NCI-H187 (cell line): Measurements from ENCODE around the gene MYRFL.

Experiments
- DNase-seq, 2 experiments: peaks; one replicate each; lab custom pipeline; 2025; lab: John Stamatoyannopoulos, UW

Gene MYRFL

DNA sequence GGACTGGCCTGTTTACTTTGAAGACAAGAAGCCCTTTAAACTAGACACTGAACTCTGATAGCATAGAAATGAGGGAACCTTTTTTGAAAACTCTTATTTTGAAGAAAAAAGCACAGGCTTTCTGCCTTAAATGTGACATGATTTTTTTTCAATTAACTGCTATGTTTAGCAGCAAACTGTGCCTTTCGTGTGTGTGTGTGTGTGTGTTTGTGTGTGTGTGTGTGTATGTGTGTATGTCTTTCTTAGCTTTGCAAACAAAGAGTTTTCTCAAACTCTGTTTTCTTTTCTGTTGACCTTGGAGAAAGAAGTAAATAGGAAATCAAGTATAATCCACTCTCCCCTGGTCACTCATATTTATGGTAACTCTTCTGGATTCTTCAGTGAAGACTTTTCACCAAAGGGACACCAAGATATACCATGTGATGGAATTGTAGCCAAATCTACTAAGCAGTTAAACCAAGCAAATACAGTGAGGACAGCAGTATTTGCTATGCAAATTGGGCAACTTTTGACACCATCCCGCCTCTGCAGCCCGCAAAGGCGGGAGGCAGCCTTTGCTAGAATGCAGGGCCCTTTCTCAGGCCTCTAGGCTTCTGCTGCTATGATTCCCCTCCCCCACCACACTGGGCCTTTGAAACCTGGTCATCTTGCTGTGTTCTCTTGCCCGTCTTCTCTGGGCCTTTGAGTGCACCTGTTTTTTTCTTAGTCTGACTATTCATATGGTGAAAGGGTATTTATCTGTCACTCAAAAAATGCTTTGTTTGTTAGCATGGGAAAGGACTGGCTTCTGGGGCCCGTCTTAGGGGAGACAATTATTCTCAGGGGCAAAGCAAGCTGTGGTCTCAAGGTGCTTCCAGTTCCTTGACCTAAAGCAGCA, 107.9 kb downstream of the MYRFL start:
- DNase-seq, result no peak

DNA sequence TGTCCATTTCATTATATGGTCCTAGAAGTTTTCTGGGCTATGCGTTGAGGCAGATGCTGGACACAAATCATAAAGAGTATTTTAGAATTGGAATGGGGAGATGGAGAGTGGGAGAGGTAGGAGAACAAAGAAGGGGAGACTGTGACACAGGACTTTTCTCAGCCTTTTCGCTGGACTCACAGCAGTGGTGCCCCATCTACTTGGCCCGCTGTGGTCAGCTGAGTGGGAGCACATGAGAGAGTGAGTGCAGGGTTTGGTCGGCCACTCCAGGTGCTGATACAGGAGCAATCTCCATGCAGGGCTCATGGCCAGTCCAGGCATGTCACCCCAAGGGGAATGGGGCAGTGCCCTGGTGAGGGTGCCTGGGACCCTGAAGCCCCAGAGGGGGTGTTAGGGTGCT, 109.0 kb downstream of the MYRFL start:
- no peak for DNase-seq

DNA sequence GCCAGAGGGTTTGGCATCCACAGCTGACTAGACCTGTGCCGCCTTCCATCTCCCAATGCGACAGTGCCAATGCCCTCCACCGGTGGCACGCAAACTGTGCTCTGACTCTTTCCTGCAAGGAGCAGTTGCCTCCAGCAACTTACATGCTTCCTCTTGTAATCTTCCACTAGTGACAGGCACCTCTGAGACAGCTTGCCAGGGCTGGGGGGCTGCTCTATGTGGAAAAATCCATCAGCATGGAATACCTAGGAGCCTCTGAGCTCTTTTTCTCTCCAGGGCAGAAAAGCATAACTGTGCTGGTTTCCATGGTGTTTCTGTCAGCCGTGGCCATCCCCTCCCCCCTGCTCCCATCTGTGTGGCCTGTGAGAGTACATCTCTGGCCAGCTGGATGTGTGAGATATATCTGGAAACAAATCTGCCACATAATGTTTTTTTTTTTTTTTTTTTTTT, 110.6 kb downstream of the MYRFL start:
- DNase-seq, result no peak

DNA sequence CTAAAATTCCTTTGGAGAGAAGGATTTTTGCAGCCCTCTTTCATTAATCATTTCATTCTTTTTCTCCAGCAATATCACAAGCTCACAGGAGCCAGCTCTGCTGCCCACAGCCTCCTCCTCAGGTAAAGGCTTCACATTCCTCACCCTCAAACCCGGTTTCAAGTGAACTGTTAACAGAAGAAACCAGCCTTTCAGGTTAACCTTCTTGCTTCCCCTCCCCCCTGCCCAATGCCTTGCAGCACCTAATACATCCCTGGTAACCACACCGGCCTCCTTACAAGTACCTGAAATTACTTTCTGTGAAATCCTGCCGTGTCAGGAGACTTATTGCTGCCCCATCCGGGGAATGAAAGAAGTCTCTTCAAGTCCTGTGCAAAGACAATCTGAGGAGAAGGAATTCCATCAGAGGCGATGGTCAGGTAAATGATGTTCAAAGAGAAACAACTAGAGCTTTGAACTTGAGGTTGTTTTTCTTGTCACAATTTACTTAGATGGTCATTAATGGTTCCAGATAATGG, 111.2 kb downstream of the MYRFL start:
- DNase-seq, result no peak

DNA sequence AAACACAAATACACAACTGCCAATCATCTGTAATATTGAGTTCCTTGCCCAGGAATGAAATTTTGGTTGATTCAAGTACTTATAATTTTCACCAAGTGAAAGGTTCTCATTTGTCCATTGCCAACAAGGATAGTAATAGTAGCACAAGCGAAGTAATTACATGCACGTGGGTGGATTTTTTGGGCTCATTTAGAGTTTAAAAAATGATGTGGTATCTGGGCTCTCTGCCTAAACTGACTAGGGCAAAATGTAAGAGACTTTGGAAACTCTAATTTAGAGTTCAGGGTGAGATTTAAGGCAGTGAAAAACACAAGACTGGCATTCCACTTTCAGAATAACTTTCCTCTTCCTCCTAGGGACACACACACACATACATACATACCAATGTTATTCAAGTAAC, 111.7 kb downstream of the MYRFL start:
- no peak for DNase-seq

DNA sequence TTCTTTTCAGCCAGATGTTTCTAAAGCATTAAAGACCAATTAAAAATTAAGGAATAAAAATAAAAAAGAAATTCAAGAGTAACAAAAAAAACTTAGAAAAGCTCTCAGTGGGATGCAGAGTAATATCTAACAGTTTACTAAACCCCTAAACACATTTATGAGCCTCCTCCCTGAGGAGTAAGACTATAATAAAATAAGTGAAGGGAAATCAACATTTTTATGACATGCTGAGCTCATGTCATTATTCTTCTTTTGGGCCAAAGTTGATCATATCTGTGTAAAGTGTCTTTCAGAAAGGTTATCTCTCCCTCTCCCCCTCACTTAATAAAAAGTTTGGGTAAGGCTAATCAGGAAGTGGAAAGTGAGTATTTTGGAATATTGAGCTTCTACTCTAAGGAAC, 122.1 kb downstream of the MYRFL start:
- no peak for DNase-seq

DNA sequence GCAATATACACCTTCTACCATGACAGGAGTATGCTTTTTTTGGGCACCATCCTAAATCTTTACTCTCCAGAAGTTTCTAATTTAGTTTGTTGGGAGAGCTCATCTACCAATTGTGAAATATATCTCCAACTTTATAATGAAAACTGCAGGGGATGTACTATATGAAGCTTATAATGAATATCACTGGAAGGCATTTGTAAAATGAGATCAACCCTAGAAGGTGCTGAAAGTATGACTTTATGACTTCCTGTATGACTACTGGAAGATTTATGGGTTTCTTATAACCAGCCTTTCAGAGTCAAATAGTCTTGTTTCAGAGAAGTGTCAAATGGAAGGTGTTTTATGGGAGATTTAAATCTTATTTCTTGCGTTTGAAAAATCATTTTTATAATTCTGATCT, 122.9 kb downstream of the MYRFL start:
- no peak for DNase-seq

DNA sequence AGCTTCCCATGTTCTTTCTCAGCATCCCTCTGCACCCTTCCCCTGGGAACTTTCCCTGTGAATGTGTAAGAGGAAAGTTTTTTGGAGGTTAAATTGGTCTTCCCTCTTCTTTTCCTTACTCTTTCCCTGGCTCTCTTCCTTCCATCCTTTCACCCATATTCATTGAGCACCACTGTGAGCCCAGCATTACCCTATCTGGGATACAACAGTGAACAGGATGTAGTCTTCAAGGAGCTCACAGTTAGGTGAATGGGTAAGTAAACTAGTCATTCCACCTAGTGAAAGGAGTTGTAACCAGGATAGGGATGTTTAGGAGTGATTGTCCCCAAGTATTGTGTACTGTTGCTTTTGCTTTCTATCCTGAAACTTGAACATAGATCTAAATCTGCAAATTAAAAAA, 123.8 kb downstream of the MYRFL start:
- no peak for DNase-seq

DNA sequence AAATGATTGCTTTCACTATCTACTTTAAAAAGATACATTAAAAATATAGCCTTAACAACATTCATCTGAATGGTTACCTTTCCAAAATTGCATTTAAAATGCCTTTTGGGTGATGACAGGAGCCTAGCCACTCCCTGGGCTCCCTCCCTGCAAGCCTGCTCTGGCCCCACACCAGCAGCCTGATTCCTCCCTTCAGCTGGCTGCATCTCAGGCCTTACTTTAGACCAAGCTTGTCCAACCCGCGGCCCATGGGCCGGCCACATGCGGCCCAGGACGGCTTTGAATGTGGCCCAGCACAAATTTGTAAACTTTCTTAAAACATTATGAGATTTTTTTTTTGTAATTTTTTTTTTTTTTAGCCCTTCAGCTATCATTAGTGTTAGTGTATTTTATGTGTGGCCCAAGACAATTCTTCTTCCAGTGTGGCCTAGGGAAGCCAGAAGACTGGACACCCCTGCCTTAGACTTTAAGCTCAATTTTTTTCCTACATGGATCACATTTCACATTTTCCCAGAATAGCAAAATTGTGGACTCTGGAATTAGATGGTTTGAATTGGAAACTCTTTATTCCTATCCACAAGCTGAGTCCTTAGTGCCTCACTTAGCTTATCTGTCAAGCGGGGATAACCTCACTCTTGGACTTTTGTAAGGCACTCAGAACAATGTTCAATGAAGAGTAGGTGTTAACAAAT, 124.4 kb downstream of the MYRFL start:
- DNase-seq, result no peak

DNA sequence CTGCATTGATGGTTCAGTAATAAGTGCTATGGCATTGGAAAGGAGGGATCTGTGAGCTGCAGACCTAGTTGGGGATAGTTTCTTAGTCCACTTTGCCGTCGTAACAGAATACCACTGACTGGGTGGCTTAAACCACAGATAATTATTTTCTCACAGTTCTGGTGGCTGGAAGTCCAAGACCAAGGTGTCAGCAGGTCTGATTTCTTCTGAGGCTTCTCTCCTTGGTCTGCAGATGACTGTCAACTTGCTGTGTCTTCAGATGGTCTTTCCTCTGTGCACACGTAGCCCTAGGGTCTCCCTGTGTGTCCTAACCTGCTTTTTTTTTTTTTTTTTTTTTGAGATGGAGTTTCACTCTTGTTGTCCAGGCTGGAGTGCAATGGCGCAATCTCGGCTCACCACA, 126.1 kb downstream of the MYRFL start:
- no peak for DNase-seq

DNA sequence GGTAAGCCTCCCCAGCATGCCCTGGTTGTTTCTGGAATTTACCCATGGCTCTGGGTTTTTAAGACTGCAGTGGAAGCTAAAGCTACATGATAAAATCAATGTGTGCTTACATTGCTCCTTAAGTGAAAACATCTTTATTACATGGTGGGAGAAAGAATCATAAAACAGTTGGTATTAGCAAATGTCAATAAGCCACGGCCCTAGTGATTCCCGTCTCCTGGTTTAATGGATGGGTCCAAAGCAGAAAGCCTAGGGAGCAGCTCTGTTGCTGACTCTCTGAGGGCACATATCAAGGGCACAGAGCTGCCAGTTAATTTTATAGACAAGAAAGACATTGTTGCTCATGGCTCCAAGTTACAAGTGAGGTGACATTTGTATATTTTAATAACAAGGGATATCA, 127.9 kb downstream of the MYRFL start:
- DNase-seq, result no peak

DNA sequence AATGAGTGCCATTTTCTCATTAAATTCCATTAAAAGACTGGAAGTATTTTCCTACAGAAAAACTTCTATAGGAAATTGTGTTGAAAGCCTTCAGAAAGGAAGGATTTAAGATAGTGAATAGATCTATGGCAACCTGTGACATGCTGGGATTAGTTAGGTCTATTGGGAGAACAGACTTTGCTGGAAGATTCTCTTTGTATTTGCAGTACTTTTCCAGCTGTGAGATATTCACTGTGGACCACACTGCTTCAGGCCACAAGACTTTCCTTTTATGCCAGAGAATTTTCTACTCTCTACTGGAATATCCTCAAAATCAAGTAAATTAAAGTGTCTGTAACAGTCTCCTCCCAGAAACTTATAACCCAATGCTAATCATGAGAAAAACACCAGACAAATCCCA, 136.2 kb downstream of the MYRFL start:
- DNase-seq, result no peak

DNA sequence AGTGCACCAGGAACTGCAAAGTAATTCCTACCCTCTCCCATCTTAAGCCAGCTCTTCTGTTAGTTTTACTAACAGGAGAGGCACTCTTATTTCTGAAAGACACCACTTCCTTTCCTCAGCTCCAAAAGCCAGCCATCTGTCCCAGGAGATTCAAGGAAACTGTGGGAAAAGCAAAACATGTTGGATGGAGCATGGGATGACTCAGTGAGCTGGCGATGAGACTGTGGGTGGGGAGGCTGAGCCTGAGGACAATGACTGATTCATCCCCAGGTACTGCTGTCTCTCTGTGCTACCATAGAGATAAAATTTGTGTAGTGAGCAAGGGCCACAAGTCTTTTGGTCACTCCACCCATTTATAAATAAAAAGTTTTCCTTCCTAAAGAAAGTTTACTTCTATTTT, 141.4 kb downstream of the MYRFL start:
- no peak for DNase-seq

DNA sequence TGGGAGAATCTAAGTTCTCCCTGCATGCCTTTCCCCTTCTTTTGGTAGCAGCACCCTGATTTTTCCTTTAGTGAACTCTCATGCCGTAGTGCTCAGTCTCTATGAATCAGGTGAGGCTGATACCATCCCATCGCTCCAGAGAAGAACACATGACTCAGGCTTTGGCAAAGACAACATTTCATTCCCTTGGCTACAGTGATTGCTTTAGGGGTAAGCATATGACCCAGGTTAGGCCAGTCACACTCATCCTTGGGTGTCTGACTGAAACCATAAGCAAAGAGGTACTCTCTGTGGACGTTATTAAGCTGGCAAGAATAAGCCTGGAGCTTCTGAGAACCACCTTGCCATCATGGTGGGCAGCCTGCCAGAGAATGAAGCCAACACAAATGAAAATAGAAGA, 141.8 kb downstream of the MYRFL start:
- DNase-seq, result no peak

DNA sequence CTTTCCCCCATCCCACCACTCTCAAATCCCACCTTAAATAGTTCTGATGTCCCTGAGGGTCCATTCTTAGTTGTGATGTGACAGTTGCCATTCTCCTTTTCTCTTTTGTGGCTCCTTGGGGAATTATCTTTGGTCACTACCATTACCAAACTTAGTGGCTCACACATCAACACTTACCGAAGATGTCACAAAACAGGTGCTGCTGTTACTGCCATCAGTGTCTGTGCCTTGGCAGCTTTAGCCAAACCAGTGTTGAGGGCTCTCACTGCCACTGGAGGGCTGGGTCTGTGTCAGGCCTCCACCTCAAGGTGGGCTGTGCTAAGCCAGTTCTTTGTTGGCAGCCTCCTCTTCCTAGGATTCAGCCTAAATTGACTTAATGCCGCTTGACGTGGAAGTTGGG, 144.0 kb downstream of the MYRFL start:
- DNase-seq, result no peak

DNA sequence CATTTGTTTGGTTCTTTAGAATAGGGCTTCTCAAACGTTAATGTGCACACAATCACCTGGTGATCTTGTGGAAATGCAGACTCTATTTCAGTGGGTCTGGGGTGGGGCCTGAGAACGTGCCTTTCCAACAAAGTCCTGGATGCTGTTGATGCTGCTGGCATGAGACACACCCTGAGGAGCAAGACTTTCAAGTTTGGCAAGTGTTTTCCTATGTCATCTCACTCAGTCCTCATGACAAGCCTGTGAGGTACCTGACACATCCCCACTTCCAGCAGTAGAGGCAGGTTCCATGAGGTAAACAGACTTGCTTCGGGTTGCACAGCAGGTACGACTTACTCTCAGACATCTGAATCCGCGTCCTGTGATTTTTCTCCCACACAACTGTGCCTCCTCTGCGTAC, 147.1 kb downstream of the MYRFL start:
- DNase-seq, result no peak

DNA sequence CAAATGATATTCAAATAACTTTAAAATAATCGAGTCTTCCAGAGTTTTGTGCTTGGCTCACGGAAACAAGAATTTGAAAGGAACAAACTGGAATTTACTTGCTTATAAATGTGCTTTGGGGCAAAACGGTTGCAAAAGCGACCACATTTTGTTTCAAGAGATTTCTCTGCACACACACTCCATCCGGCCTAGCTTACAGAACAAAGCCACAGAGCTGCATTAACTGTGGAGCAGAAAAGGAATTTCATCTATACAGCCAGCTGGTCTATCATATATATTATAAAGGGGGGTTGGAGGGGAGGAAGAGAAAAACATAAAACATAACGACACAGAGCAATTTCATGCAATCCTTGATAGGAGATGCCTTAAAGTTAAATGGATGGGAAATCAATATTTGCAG, 153.0 kb downstream of the MYRFL start:
- DNase-seq, result no peak

DNA sequence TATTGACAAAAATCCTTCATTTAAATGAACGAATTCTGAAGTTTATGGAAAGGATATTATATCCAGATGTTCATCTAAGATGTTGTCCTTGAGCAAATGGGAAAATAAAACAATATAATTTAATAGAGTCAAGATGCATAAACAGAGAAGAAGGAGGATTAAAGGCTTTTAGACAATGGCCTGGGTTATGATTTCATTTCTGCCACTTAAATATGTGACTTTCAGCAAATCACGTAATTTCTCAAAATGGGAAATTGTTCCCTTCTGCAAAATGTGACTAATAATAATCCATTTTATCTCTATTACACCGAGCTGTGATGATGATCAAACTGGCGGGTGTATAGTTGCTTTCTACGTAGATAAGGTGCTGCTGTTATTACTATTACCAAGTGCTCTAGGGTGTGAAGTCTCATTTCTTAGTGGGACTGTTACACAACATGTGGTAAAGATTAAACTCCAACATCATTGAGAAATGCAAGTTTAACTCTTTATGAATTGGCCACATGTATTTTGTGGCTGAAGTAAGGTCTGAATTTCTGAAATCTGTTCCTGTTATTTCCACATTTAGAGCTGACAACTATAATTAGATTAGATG, 157.0 kb downstream of the MYRFL start:
- no peak for DNase-seq

DNA sequence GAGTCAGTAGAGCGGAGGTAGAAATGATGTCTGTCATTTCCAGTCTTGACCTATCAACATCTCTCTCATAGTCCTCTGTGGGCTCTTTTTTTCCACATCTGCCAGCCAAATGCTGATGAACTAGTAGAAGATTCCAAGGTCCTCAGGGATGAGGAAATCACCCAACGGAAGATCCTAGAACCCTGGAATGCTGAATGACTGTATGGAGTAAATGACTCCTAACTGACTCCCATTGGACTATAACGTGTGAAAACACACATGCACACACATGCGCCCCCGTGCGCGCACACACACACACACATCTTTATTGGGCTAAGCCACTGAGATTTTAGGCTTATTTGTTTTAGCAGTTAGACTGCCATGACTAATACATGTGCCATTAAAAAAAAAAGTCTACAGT, 159.2 kb downstream of the MYRFL start:
- DNase-seq, result no peak

DNA sequence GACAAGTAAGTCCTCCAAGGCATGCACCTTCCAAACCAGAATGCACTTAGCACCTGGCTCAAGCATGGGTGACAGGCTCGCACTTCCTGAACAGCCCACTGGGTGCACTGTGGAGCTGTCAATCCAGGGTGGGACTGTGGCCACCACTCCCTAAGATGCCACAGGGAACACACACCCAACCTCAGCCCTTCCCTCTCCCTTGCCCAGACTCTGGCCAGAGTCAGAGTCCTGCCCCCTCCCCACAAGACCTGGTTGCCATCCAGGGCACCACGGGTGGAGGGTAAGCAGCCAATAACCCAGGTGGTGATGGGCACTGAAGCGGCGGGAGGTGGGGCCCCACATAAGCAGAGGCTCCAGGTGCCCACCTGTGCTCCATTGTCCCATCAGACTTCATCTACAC, 160.6 kb downstream of the MYRFL start:
- no peak for DNase-seq

DNA sequence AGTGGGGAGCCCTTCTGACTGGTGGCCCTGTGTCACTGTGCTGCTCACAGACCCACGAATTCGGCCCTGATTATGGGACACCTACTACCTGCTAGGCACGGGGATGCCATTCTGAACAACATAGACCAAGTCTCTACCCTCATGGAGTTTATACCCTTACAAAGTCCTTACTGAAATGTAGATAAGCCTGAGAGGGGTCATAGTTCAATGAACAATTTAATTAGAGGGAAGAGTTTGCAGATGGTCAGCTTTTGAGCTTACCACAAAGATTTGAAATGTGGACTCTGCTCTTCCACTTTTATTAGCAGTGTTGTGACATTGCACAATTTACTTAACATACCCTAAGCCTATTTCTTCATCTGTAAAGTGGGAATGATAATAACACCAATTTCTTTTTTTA, 161.1 kb downstream of the MYRFL start:
- DNase-seq, result no peak

DNA sequence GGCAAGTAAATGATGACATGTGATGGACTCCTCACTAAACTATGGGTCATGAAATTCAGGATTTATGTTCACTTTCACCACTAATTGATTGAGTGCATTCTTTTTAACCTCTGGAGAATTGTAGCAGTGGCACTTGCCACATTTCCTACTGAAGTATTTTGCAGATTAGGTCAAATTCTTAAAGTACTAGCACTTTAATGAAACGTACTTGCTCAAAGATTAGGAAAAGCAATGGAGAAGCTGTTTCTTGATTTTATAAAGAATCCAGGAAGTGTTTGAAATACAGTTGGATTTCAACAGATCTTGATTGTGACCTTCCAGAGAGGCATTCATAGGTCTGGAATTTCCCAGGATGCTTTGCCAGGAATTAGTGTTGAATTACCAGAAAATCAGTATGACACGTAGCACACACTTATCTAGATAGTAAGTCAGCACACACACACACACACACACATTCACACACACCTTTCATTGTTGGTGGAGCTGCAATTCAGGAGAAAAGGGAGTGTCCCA, 162.6 kb downstream of the MYRFL start:
- DNase-seq, result no peak
